ENCODE measurements around the gene HIVEP3. TPM values are rescaled to one million over a fixed set of nuclear protein-coding genes. Genes with fewer than 3 reads are reported as not detected.

Gene HIVEP3
- total RNA-seq, 1 experiment from 2014 or later = 0.55 TPM

GRCh38 chr1:41562328-41562727 is 356.4 kb downstream of the HIVEP3 start (continued):
- TF ChIP-seq, protein P1, sequence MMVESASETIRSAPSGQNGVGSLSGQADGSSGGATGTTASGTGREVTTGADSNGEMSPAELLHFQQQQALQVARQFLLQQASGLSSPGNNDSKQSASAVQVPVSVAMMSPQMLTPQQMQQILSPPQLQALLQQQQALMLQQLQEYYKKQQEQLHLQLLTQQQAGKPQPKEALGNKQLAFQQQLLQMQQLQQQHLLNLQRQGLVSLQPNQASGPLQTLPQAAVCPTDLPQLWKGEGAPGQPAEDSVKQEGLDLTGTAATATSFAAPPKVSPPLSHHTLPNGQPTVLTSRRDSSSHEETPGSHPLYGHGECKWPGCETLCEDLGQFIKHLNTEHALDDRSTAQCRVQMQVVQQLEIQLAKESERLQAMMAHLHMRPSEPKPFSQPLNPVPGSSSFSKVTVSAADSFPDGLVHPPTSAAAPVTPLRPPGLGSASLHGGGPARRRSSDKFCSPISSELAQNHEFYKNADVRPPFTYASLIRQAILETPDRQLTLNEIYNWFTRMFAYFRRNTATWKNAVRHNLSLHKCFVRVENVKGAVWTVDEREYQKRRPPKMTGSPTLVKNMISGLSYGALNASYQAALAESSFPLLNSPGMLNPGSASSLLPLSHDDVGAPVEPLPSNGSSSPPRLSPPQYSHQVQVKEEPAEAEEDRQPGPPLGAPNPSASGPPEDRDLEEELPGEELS (CRISPR knock-in tag; IDR thresholded peaks at IDR 0.05) = no peak
- TF ChIP-seq CBFB (CRISPR knock-in tag; IDR thresholded peaks at IDR 0.05; ENCODE audit: low read depth) = no peak
- TF ChIP-seq, protein P2, sequence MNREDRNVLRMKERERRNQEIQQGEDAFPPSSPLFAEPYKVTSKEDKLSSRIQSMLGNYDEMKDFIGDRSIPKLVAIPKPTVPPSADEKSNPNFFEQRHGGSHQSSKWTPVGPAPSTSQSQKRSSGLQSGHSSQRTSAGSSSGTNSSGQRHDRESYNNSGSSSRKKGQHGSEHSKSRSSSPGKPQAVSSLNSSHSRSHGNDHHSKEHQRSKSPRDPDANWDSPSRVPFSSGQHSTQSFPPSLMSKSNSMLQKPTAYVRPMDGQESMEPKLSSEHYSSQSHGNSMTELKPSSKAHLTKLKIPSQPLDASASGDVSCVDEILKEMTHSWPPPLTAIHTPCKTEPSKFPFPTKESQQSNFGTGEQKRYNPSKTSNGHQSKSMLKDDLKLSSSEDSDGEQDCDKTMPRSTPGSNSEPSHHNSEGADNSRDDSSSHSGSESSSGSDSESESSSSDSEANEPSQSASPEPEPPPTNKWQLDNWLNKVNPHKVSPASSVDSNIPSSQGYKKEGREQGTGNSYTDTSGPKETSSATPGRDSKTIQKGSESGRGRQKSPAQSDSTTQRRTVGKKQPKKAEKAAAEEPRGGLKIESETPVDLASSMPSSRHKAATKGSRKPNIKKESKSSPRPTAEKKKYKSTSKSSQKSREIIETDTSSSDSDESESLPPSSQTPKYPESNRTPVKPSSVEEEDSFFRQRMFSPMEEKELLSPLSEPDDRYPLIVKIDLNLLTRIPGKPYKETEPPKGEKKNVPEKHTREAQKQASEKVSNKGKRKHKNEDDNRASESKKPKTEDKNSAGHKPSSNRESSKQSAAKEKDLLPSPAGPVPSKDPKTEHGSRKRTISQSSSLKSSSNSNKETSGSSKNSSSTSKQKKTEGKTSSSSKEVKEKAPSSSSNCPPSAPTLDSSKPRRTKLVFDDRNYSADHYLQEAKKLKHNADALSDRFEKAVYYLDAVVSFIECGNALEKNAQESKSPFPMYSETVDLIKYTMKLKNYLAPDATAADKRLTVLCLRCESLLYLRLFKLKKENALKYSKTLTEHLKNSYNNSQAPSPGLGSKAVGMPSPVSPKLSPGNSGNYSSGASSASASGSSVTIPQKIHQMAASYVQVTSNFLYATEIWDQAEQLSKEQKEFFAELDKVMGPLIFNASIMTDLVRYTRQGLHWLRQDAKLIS (CRISPR knock-in tag; IDR thresholded peaks at IDR 0.05; ENCODE audit: borderline replicate concordance) = no peak
- TF ChIP-seq PRRX2 (CRISPR knock-in tag; IDR thresholded peaks at IDR 0.05) = no peak

- TF ChIP-seq ZNF423 (CRISPR knock-in tag; IDR thresholded peaks at IDR 0.05) (no peak), NR3C1 (CRISPR knock-in tag; conservative IDR thresholded peaks at IDR 0.05; ENCODE audit: low read depth) (no peak), ZNF232 (CRISPR knock-in tag; IDR thresholded peaks at IDR 0.05) (no peak), SP1 (CRISPR knock-in tag; conservative IDR thresholded peaks at IDR 0.05) (no peak), MXD4 (CRISPR knock-in tag; IDR thresholded peaks at IDR 0.05; ENCODE audit: borderline replicate concordance) (no peak), TEAD4 (CRISPR knock-in tag; IDR thresholded peaks at IDR 0.05) (no peak), HMGXB4 (CRISPR knock-in tag; IDR thresholded peaks at IDR 0.05) (no peak), ZBTB43 (CRISPR knock-in tag; IDR thresholded peaks at IDR 0.05) (no peak), RELA (CRISPR knock-in tag; IDR thresholded peaks at IDR 0.05; ENCODE audit: borderline replicate concordance) (no peak), ATF6 (CRISPR knock-in tag; IDR thresholded peaks at IDR 0.05) (no peak)
- TF ChIP-seq, protein P3, sequence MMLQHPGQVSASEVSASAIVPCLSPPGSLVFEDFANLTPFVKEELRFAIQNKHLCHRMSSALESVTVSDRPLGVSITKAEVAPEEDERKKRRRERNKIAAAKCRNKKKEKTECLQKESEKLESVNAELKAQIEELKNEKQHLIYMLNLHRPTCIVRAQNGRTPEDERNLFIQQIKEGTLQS (CRISPR knock-in tag; conservative IDR thresholded peaks at IDR 0.05) = no peak
- CTCF ChIA-PET = interaction anchor here (0.5 to 1.1 kb wide), 3 partner anchors 23 to 200 kb away, joined by 3 read pairs; partner anchors contain the start of gene FOXO6
- H3K9me3 Mint-ChIP-seq = peaks cover 11% of the 10 kb centered on the region
- DNase-seq (ENCODE audit: low spot score) (no peak), ATAC-seq (no peak)
- H3K27me3 Mint-ChIP-seq (ENCODE audit: low read depth) = no peaks in the 10 kb centered on the region
- no peak overlapping the region for H3K27ac Mint-ChIP-seq
- H3K36me3 Mint-ChIP-seq = no peaks in the 10 kb centered on the region
- no peak overlapping the region for H3K4me3 Mint-ChIP-seq
- no peaks in the 10 kb centered on the region for H3K4me1 Mint-ChIP-seq
- POLR2A ChIA-PET = interaction anchor here (0.6 kb wide), 2 partner anchors 697 to 755 kb away, joined by 6 to 10 read pairs; no protein-coding TSS in a partner anchor
These were observed 357.8 kb downstream of the HIVEP3 start for GRCh38 chr1:41560931-41561330.

Data from WTC11 (cell line).